Thyroid gland (tissue), 4 donors: Measurements from ENCODE around the gene MARK3.

Experiments
- CTCF ChIP-seq, 6 experiments: fragments of 200-600 bp in 3 of 6; fragments of 450-650 bp in 3 of 6; sonication (generic) in 3 of 6; IDR thresholded peaks; one replicate each; pipeline ENCODE4 v1.5.1; 2016 to 2019; ENCODE audit warnings: antibody characterized with exemption in 6 of 6, mild to moderate bottlenecking in 2 of 6, inconsistent platforms in 1 of 6, moderate library complexity in 1 of 6
- POLR2A ChIP-seq, 2 donors: fragments of 450-650 bp; IDR thresholded peaks; one replicate each; pipeline ENCODE4 v1.6.1; 2017; ENCODE audit warnings: antibody characterized with exemption in 2 of 2, mild to moderate bottlenecking in 2 of 2, moderate library complexity in 1 of 2

GRCh38 chr14:103508521-103509329, 123.5 kb downstream of the MARK3 start:
- no peak for TF ChIP-seq POLR2A (IDR thresholded peaks at IDR 0.05)
- TF ChIP-seq CTCF (IDR thresholded peaks at IDR 0.05) = no peak
